ENCODE measurements around the gene ZDHHC1. TPM values are rescaled to one million over a fixed set of nuclear protein-coding genes. Genes with fewer than 3 reads are reported as not detected.
A peak's percentile ranks its signal among the peaks of the same experiment; 100 is the strongest.
"Not testable (repeated sequence)": the region's sequence is repeated elsewhere in the genome, so short reads cannot be mapped to it uniquely, and the experiment has no call there.

The ZDHHC1 gene
- polyA plus RNA-seq, 1 donor from 2014 or later, result 0.33 TPM

DNA sequence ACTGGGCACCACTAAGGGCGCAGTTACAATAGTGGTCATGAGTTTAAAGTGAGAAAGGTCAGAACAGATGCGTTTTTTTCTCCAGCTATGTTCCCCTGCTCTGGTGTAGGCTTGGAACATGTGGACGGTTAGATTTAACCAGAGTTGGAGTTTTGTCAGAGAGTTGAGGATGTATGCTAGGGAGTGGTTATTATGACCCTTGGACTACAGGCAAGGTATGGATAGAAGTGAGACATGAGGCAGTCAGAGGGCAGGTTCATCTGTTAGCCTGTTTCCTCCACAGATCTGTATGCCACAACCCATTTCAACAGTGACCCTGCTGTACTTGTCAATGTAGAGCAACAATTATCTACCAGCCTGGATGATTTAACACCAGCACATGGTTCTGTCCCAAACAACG is 45.6 kb downstream of the ZDHHC1 start:
- no peaks in the 10 kb centered on the region for H3K9me3 Mint-ChIP-seq
- H3K4me1 Mint-ChIP-seq, result peaks cover 0 to 1% (median 1%) of the 10 kb centered on the region in 3 donors
- peaks cover 2% of the 10 kb centered on the region for H3K27me3 Mint-ChIP-seq
- no peak overlapping the region for H3K4me3 Mint-ChIP-seq
- H3K27ac Mint-ChIP-seq, result no peak overlapping the region
- H3K36me3 Mint-ChIP-seq, result no peaks in the 10 kb centered on the region

DNA sequence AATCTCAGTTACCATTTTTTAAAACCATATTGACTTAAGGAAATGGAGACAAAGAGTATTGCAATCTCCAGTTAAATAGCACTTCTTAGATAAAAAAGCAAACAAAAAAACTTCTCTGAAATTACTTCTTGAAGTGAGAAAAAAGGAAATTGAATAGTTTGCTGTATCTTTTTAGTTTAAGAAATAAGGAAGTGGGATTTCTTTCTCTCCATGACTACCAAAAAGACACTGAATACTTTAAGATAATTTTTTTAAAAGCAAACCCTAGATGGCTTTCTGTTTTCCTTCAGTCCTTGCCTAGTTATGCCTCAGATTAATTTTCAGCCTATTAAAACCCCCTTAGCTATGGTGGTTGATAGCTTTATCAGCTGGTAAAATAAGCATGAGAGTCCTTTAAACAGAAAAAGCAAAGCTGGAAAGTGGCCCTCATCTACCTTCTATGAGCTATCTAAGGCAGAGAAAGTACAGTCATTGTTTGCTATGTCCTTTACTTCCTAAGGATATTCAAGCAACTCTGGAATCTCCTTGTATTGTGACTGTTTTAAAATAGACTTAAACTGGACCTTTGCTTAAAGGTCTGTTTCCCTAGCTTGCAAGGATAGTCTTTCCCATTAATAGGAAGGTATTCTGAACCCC is 51.6 kb downstream of the ZDHHC1 start:
- peak overlapping the region in 1 of 3 donors; percentile 13 for H3K27ac Mint-ChIP-seq
- no peaks in the 10 kb centered on the region for H3K27me3 Mint-ChIP-seq

DNA sequence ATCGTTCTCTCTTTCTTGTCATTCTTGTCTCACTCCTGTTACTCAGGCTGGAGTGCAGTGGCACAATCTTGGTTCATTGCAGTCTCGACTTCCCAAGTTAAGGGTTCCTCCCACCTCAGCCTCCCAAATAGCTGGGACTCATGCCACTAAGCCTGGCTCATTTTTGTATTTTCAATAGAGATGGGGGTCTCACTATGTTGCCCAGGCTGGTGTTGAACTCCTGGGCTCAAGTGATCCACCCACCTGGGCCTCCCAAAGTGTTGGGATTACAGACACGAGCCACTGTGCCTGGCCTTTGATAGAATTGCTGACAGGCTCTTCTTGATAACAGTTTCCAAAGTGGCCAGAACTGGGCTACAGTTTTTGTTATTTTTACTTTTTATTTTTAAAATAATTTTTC is 55.2 kb downstream of the ZDHHC1 start:
- no peak overlapping the region for H3K4me3 Mint-ChIP-seq
- H3K9me3 Mint-ChIP-seq, result no peaks in the 10 kb centered on the region
- no peak overlapping the region for H3K27ac Mint-ChIP-seq
- H3K36me3 Mint-ChIP-seq, result peaks cover 4% of the 10 kb centered on the region
- peaks cover 2% of the 10 kb centered on the region for H3K27me3 Mint-ChIP-seq
- H3K4me1 Mint-ChIP-seq, result peaks cover 7 to 12% (median 8%) of the 10 kb centered on the region in 3 donors

More for the DNA sequence above, 51.6 kb downstream of the ZDHHC1 start:
- H3K4me1 Mint-ChIP-seq, result peaks cover 7 to 12% (median 8%) of the 10 kb centered on the region in 3 donors
- H3K4me3 Mint-ChIP-seq, result no peak overlapping the region
- H3K9me3 Mint-ChIP-seq, result no peaks in the 10 kb centered on the region
- H3K36me3 Mint-ChIP-seq, result peaks cover 4% of the 10 kb centered on the region

DNA sequence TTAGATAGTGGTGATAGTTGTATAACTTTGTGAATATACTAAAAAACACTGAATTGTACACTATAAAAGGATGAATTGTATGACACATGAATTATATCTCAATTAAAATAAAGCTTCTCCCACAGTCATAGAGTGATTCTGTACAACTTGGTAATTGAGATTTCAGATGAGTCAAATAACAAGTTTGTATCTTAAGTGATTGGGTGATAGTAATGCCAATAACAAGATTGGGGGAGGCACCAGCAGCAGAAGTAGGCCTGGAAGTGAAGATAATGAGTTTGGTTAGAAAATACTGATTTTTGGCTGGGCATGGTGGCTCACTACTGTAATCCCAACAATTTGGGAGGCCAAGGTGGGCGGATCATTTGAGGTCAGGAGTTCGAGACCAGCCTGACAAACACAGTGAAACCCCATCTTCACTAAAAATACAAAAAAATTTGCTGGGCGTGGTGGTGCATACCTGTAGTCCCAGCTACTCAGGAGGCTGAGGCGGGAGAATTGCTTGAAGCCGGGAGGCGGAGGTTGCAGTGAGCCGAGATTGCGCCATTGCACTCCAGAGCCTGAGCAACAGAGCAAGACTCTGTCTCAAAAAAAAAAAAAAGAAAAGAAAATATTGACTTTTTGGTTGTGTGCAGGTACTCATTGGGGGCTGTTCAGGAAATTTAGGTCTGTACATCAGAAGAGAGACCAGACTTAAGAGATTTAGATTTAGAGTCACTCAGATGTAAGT is 56.6 kb downstream of the ZDHHC1 start:
- not testable (repeated sequence) for H3K4me1 Mint-ChIP-seq

DNA sequence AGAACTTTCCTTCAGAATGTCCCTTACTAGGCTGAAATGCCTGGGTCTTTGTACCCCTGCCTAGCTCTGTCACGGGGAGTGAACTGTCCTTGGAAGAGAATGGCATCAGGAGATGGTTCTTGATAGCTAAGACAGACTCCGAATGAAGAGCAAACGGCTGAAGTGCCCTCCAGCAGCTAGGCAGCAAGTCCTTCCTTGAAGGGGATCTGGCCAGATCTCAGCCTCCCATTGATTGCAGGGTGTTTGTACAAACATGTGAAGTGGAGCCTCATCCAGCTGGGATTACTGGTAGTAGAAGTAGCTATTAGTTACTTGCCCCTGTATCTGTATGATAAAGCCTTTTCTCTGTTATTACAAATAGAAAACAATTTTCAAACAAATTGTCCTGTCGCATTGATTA is 58.7 kb downstream of the ZDHHC1 start:
- Mint-ChIP-seq H3K36me3 (peaks cover 2% of the 10 kb centered on the region), H3K27me3 (peaks cover 2% of the 10 kb centered on the region), H3K27ac (no peak overlapping the region), H3K4me3 (no peak overlapping the region), H3K9me3 (no peaks in the 10 kb centered on the region), H3K4me1 (peaks cover 0 to 1% (median 0%) of the 10 kb centered on the region in 3 donors)

More for the DNA sequence above, 56.6 kb downstream of the ZDHHC1 start:
- not testable (repeated sequence) for H3K36me3 Mint-ChIP-seq, H3K27ac Mint-ChIP-seq, H3K4me3 Mint-ChIP-seq, H3K27me3 Mint-ChIP-seq, H3K9me3 Mint-ChIP-seq

DNA sequence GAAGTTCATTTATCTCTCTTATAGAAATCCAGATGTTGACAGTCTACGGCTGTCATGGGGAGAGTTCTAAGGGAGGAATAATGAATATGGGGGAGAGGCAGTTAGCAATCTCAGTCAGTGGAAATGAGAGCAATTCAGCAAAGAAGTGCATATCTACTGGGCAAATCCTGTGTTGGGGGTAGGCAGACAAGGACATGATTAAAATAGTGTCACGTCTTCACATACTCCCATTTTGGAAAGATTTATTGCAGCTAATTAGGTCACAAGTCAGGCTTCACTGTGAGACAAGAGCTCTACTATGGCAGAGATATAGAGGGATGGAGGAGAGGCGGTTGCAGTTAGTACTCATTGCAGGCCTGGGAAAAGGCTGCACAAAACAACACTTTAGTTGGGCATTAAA is 59.9 kb downstream of the ZDHHC1 start:
- Mint-ChIP-seq H3K4me3 (no peak overlapping the region), H3K27me3 (peaks cover 2% of the 10 kb centered on the region), H3K9me3 (no peaks in the 10 kb centered on the region), H3K27ac (no peak overlapping the region), H3K4me1 (peaks cover 0 to 1% (median 0%) of the 10 kb centered on the region in 3 donors), H3K36me3 (peaks cover 2% of the 10 kb centered on the region)

DNA sequence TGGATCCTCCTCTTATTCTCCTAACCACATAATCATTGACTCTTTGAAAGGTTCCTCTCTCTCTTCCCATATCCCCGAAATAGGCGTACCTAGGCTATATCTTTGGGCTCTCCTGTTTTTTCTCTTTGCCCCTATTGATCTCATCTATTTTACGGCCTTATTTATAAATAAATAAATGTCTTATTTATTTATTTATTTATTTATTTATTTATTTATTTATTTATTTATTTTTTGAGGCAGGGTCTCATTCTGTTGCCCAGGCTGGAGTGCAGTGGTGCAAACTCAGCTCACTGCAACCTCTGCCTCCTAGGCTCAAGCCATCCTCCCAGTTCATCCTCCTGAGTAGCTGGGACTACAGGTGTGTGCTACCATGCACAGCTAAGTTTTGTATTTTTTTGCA is 63.8 kb downstream of the ZDHHC1 start:
- H3K27me3 Mint-ChIP-seq, H3K4me3 Mint-ChIP-seq, H3K9me3 Mint-ChIP-seq, H3K4me1 Mint-ChIP-seq, H3K27ac Mint-ChIP-seq, H3K36me3 Mint-ChIP-seq: not testable (repeated sequence)

DNA sequence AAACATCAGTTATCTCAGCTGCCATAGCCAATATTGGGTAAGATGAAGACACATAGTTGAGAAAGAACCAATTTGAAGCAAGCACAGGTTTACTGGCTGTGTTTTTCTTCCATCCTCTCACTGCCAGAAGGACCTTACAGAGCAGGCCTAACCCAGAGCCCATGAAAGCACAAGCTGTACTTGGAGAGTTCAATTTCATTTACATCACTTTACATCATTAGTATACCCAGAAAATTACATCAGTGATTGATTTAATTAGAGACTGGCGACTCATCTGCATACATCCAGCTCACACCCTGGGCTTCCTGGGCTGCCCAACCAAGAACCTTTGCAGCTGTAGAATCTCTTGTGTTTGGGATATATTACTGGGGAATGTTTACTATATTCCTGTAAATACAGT is 66.0 kb downstream of the ZDHHC1 start:
- H3K27me3 Mint-ChIP-seq, result no peaks in the 10 kb centered on the region
- no peak overlapping the region for H3K27ac Mint-ChIP-seq
- H3K4me1 Mint-ChIP-seq, result peaks cover 0 to 1% (median 0%) of the 10 kb centered on the region in 3 donors
- no peaks in the 10 kb centered on the region for H3K36me3 Mint-ChIP-seq
- no peaks in the 10 kb centered on the region for H3K9me3 Mint-ChIP-seq
- H3K4me3 Mint-ChIP-seq, result no peak overlapping the region

DNA sequence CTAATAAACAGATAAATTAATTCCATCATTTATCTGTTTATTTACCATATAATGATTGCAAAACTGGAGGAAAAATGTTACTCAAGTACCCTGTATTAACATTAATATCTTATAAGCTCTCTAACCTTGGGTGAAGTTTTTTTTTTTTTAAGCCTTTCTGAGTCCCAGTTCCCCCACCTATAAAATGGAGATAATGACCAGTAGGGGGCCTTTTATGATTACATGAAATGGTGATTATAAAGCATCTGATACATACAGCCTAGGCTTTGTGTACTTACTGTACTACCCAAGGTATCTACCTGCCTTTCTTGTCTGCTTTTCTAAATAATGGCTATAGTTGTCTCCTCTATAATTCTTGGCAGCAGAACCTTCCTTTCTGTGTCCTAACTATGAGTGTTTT is 67.1 kb downstream of the ZDHHC1 start:
- Mint-ChIP-seq H3K4me3 (no peak overlapping the region), H3K36me3 (no peaks in the 10 kb centered on the region), H3K27me3 (no peaks in the 10 kb centered on the region), H3K4me1 (peaks cover 0 to 1% (median 0%) of the 10 kb centered on the region in 3 donors), H3K27ac (no peak overlapping the region), H3K9me3 (no peaks in the 10 kb centered on the region)

DNA sequence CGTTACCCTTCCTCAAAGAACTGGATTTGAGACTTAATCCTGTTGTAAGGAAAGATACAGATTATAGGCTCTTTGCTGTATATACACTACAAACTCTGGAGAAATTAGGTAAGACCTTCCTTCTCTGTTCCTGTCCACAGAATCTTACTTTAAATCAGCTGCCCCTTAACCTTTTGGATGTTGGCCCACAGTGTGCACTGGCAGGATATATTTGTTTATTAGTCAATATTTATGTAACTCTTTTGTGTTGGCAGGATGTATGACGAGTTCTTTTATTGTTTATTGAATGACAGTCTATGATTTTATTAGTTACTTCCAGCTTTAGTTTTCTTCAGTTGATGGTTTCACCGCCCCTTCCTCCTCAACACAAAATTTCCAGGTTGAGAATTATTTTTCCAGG is 69.9 kb downstream of the ZDHHC1 start:
- H3K27ac Mint-ChIP-seq, result no peak overlapping the region
- no peaks in the 10 kb centered on the region for H3K36me3 Mint-ChIP-seq
- no peak overlapping the region for H3K4me3 Mint-ChIP-seq
- H3K9me3 Mint-ChIP-seq, result no peaks in the 10 kb centered on the region
- no peaks in the 10 kb centered on the region for H3K27me3 Mint-ChIP-seq
- H3K4me1 Mint-ChIP-seq, result no peaks in the 10 kb centered on the region

DNA sequence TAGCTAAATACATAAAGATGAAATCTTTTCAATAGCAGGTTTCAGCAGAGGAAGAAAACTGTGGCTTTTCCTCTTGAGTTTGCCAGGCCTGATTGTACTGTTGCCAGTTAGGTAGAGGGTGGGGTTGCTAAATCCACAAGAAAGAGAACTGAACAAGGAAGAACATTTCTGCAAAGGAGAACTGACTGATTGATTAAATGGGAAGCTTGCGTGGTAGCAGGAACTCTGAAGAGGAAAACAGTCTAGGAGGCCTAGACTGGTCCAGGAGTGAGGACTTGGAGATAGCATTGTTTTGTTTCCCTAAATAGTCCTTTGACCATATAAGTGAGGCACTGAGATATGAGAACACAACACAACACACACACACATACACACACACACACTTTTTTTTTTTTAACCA is 70.9 kb downstream of the ZDHHC1 start:
- Mint-ChIP-seq H3K27me3 (no peaks in the 10 kb centered on the region), H3K4me1 (no peaks in the 10 kb centered on the region), H3K27ac (no peak overlapping the region), H3K4me3 (no peak overlapping the region), H3K9me3 (no peaks in the 10 kb centered on the region), H3K36me3 (no peaks in the 10 kb centered on the region)

Other genes with a start within 250 kb of the ZDHHC1 start
- not detected for gene NOL3, start 245.9 kb downstream of the ZDHHC1 start, polyA plus RNA-seq
- 0.56 TPM for gene MATCAP1, start 232.5 kb downstream of the ZDHHC1 start, polyA plus RNA-seq
- gene EXOC3L1, start 226.3 kb downstream of the ZDHHC1 start, polyA plus RNA-seq, result not detected
- 73.7 TPM for gene E2F4, start 224.3 kb downstream of the ZDHHC1 start, polyA plus RNA-seq
- 0.35 TPM for gene ELMO3, start 217.3 kb downstream of the ZDHHC1 start, polyA plus RNA-seq
- 64.2 TPM for gene TMEM208, start 189.3 kb downstream of the ZDHHC1 start, polyA plus RNA-seq
- gene FHOD1, start 169.0 kb downstream of the ZDHHC1 start, polyA plus RNA-seq, result 3.8 TPM
- 0.75 TPM for gene SLC9A5, start 167.5 kb downstream of the ZDHHC1 start, polyA plus RNA-seq
- 0.65 TPM for gene PLEKHG4, start 136.9 kb downstream of the ZDHHC1 start, polyA plus RNA-seq
- not detected for gene KCTD19, start 89.7 kb downstream of the ZDHHC1 start, polyA plus RNA-seq
- gene LRRC36, start 89.7 kb downstream of the ZDHHC1 start, polyA plus RNA-seq, result not detected
- not detected for gene TPPP3, start 23.0 kb downstream of the ZDHHC1 start, polyA plus RNA-seq
- not detected for gene HSD11B2, start 14.6 kb upstream of the ZDHHC1 start, polyA plus RNA-seq
- gene ATP6V0D1, start 64.7 kb upstream of the ZDHHC1 start, polyA plus RNA-seq, result 160 TPM
- not detected for gene AGRP, start 67.1 kb upstream of the ZDHHC1 start, polyA plus RNA-seq
- gene RIPOR1, start 112.4 kb upstream of the ZDHHC1 start, polyA plus RNA-seq, result 43.8 TPM
- gene CTCF, start 146.0 kb upstream of the ZDHHC1 start, polyA plus RNA-seq, result 70.9 TPM
- gene CARMIL2, start 228.7 kb upstream of the ZDHHC1 start, polyA plus RNA-seq, result 14.5 TPM
- gene ACD, start 243.8 kb upstream of the ZDHHC1 start, polyA plus RNA-seq, result 48.6 TPM
- 18.5 TPM for gene PARD6A, start 244.5 kb upstream of the ZDHHC1 start, polyA plus RNA-seq